GM13976 (cell line): Measurements from ENCODE around the gene HNRNPR.

ENCODE experiments used
- DNase-seq: peaks from one replicate; pipeline ENCODE4 v3.0.0; 2012; ENCODE audit warnings: low spot score
- CTCF ChIP-seq: IDR thresholded peaks from 2 replicates; pipeline ENCODE4 v1.5.1; 2012; ENCODE audit warnings: borderline replicate concordance, mild to moderate bottlenecking; ENCODE audit not compliant: insufficient read depth; ENCODE audit errors: extremely low read depth, missing control alignments, control extremely low read depth
- in situ Hi-C: fragments of 300-500 bp; cut with MboI; formaldehyde crosslinking; loops from one replicate; pipeline ENCODE4 v1.12.0; 2022; ENCODE audit warnings: low sequenced_read_pairs, mixed read lengths, inconsistent platforms; ENCODE audit not compliant: unreplicated experiment

HNRNPR gene

GRCh38 chr1:23290836-23291565, 53.1 kb downstream of the HNRNPR start:
- no peak for TF ChIP-seq CTCF
- in situ Hi-C loops = no loop called here
- no peak for DNase-seq

GRCh38 chr1:23288671-23289070, 55.4 kb downstream of the HNRNPR start:
- in situ Hi-C loops = no loop called here
- no peak for TF ChIP-seq CTCF
- no peak for DNase-seq

- no peak for TF ChIP-seq CTCF
- no peak for DNase-seq
- in situ Hi-C loops = no loop called here
Measured at GRCh38 chr1:23288201-23288600, 55.9 kb downstream of the HNRNPR start.

GRCh38 chr1:23286401-23286800, 57.7 kb downstream of the HNRNPR start:
- in situ Hi-C loops = no loop called here
- DNase-seq = no peak
- TF ChIP-seq CTCF = no peak

GRCh38 chr1:23283667-23284602, 60.1 kb downstream of the HNRNPR start:
- in situ Hi-C loops = no loop called here
- no peak for DNase-seq
- no peak for TF ChIP-seq CTCF

GRCh38 chr1:23282957-23283356, 61.1 kb downstream of the HNRNPR start:
- in situ Hi-C loops = no loop called here
- no peak for TF ChIP-seq CTCF
- DNase-seq = no peak
